Astrocyte (in vitro differentiated cells and primary cell): Measurements from ENCODE around the gene MYH15. TPM values are rescaled to one million over a fixed set of nuclear protein-coding genes. Genes with fewer than 3 reads are reported as not detected.

Experiments used
- DNase-seq: peaks from one replicate; pipeline ENCODE4 v3.0.0-alpha.2; 2010; ENCODE audit warnings: low read depth
- FAIRE-seq: peaks from 2 replicates; lab custom pipeline; 2011; peaks lifted over from hg19 to GRCh38; lab: Jason Lieb, UNC
- H2AFZ ChIP-seq: 2 replicates; pipeline ENCODE4 v1.6.0; 2012; ENCODE audit warnings: low read depth, low read length, inconsistent platforms
- H3K27ac ChIP-seq: 2 replicates; pipeline ENCODE4 v1.5.1; 2011; ENCODE audit warnings: low read depth, low read length, inconsistent platforms
- H3K27me3 ChIP-seq: 2 replicates; pipeline ENCODE4 v1.6.0; 2011; ENCODE audit warnings: low read length, inconsistent platforms; ENCODE audit not compliant: insufficient read depth
- H3K36me3 ChIP-seq: 2 replicates; pipeline ENCODE4 v1.5.1; 2011; ENCODE audit warnings: low read length, inconsistent platforms; ENCODE audit not compliant: insufficient read depth
- H3K4me1 ChIP-seq: 2 replicates; pipeline ENCODE4 v1.5.1; 2011; ENCODE audit warnings: low read length, inconsistent platforms; ENCODE audit not compliant: insufficient read depth
- H3K4me2 ChIP-seq: 2 replicates; pipeline ENCODE4 v1.6.0; 2012; ENCODE audit warnings: low read length, inconsistent platforms
- H3K4me3 ChIP-seq: 2 replicates; pipeline ENCODE4 v1.5.1; 2011; ENCODE audit warnings: low read depth, mild to moderate bottlenecking, low read length, inconsistent platforms; ENCODE audit not compliant: insufficient read depth
- H3K79me2 ChIP-seq: 2 replicates; pipeline ENCODE4 v1.6.0; 2012; ENCODE audit warnings: mild to moderate bottlenecking, low read length, inconsistent platforms; ENCODE audit not compliant: insufficient read depth
- H3K9ac ChIP-seq: 2 replicates; pipeline ENCODE4 v1.6.0; 2012; ENCODE audit warnings: mild to moderate bottlenecking, low read length, inconsistent platforms
- H3K9me3 ChIP-seq: 2 replicates; pipeline ENCODE4 v1.5.1; 2012; ENCODE audit warnings: low read depth, mild to moderate bottlenecking, low read length, inconsistent platforms; ENCODE audit not compliant: insufficient read depth
- H4K20me1 ChIP-seq: 2 replicates; pipeline ENCODE4 v1.6.0; 2012; ENCODE audit warnings: low read length, inconsistent platforms; ENCODE audit not compliant: insufficient read depth
- H3K27ac Mint-ChIP-seq: one replicate; pipeline ENCODE4 v1.8.0; 2021; ENCODE audit warnings: mild to moderate bottlenecking, mixed read lengths; ENCODE audit not compliant: unreplicated experiment
- H3K27me3 Mint-ChIP-seq: one replicate; pipeline ENCODE4 v1.8.0; 2021; ENCODE audit warnings: low read depth, mixed read lengths; ENCODE audit not compliant: unreplicated experiment
- H3K36me3 Mint-ChIP-seq: one replicate; pipeline ENCODE4 v1.8.0; 2021; ENCODE audit warnings: low read depth, mixed read lengths; ENCODE audit not compliant: unreplicated experiment
- H3K4me1 Mint-ChIP-seq: one replicate; pipeline ENCODE4 v1.8.0; 2021; ENCODE audit warnings: low read depth, mixed read lengths; ENCODE audit not compliant: unreplicated experiment
- H3K4me3 Mint-ChIP-seq: one replicate; pipeline ENCODE4 v1.8.0; 2021; ENCODE audit warnings: mild to moderate bottlenecking, moderate library complexity, mixed read lengths; ENCODE audit not compliant: unreplicated experiment
- H3K9me3 Mint-ChIP-seq: one replicate; pipeline ENCODE4 v1.8.0; 2021; ENCODE audit warnings: mild to moderate bottlenecking, mixed read lengths; ENCODE audit not compliant: unreplicated experiment
- CTCF ChIP-seq: IDR thresholded peaks from 2 replicates; pipeline ENCODE4 v1.5.1; 2011; ENCODE audit warnings: low read depth, mild to moderate bottlenecking, inconsistent platforms, low read length, moderate library complexity; ENCODE audit not compliant: insufficient read depth
- EZH2 ChIP-seq: IDR thresholded peaks from 2 replicates; pipeline ENCODE4 v1.6.1; 2012; ENCODE audit warnings: mild to moderate bottlenecking, low read length, inconsistent platforms; ENCODE audit not compliant: insufficient read depth
- total RNA-seq: library from RNA; stranded (reverse); gene quantifications from 2 replicates; pipeline ENCODE4 v1.2.1, GENCODE V29; 2021

The MYH15 gene
- total RNA-seq, 1 donor from 2014 or later, result 0.59 TPM

GRCh38 chr3:108459225-108459624 lies 51.2 kb downstream of the MYH15 start:
- Histone ChIP-seq H3K9ac (no peak overlapping the region), H3K4me2 (no peak overlapping the region), H3K36me3 (no peaks in the 10 kb centered on the region), H2AFZ (no peak overlapping the region), H3K79me2 (no peaks in the 10 kb centered on the region), H3K4me3 (no peak overlapping the region), H3K9me3 (no peaks in the 10 kb centered on the region), H3K27ac (no peak overlapping the region), H4K20me1 (no peaks in the 10 kb centered on the region), H3K4me1 (peaks cover 3% of the 10 kb centered on the region), H3K27me3 (no peaks in the 10 kb centered on the region)
- FAIRE-seq (no peak), DNase-seq (no peak)
- no peak overlapping the region for H3K4me3 Mint-ChIP-seq
- no peak overlapping the region for H3K27ac Mint-ChIP-seq
- H3K9me3 Mint-ChIP-seq, result no peaks in the 10 kb centered on the region
- peaks cover 13% of the 10 kb centered on the region for H3K4me1 Mint-ChIP-seq
- no peaks in the 10 kb centered on the region for H3K27me3 Mint-ChIP-seq
- TF ChIP-seq EZH2, result no peak
- no peak for TF ChIP-seq CTCF
- H3K36me3 Mint-ChIP-seq, result no peaks in the 10 kb centered on the region

GRCh38 chr3:108455212-108455705 lies 55.1 kb downstream of the MYH15 start:
- Histone ChIP-seq H4K20me1 (no peaks in the 10 kb centered on the region), H3K4me1 (peaks cover 7% of the 10 kb centered on the region), H3K27me3 (no peaks in the 10 kb centered on the region), H3K27ac (no peak overlapping the region), H3K36me3 (no peaks in the 10 kb centered on the region), H3K9ac (no peak overlapping the region), H3K9me3 (no peaks in the 10 kb centered on the region), H3K4me2 (no peak overlapping the region), H3K79me2 (no peaks in the 10 kb centered on the region), H2AFZ (no peak overlapping the region), H3K4me3 (no peak overlapping the region)
- TF ChIP-seq CTCF, result no peak
- TF ChIP-seq EZH2, result no peak
- Mint-ChIP-seq H3K36me3 (no peaks in the 10 kb centered on the region), H3K9me3 (no peaks in the 10 kb centered on the region), H3K4me3 (no peak overlapping the region), H3K27me3 (no peaks in the 10 kb centered on the region), H3K4me1 (no peaks in the 10 kb centered on the region), H3K27ac (no peak overlapping the region)
- DNase-seq (peak; percentile 20), FAIRE-seq (peak; percentile 56)

- no peaks in the 10 kb centered on the region for H3K36me3 ChIP-seq
- H3K27me3 Mint-ChIP-seq, result no peaks in the 10 kb centered on the region
- H3K9me3 ChIP-seq, result no peaks in the 10 kb centered on the region
- H3K9me3 Mint-ChIP-seq, result no peaks in the 10 kb centered on the region
- DNase-seq, result peak; percentile 41
- no peak overlapping the region for H3K4me3 Mint-ChIP-seq
- peaks cover 7% of the 10 kb centered on the region for H3K4me1 ChIP-seq
- H3K36me3 Mint-ChIP-seq, result no peaks in the 10 kb centered on the region
- no peak overlapping the region for H2AFZ ChIP-seq
- H3K4me2 ChIP-seq, result no peak overlapping the region
- H3K27me3 ChIP-seq, result no peaks in the 10 kb centered on the region
- no peaks in the 10 kb centered on the region for H4K20me1 ChIP-seq
- H3K4me1 Mint-ChIP-seq, result no peaks in the 10 kb centered on the region
- H3K9ac ChIP-seq, result no peak overlapping the region
- no peaks in the 10 kb centered on the region for H3K79me2 ChIP-seq
- FAIRE-seq, result no peak
- no peak overlapping the region for H3K27ac ChIP-seq
- TF ChIP-seq CTCF, result no peak
- no peak for TF ChIP-seq EZH2
- no peak overlapping the region for H3K27ac Mint-ChIP-seq
- H3K4me3 ChIP-seq, result no peak overlapping the region
Measured at GRCh38 chr3:108453565-108453964, 56.8 kb downstream of the MYH15 start.
